KMS-11 (cell line): ENCODE results near the gene CCDC91.

Experiments
- H2AFZ ChIP-seq: fragments of 200-600 bp; sonication (generic); 2 replicates; pipeline ENCODE4 v1.6.1; 2016; ENCODE audit warnings: antibody characterized with exemption, mixed run types, low read depth
- H3K27ac ChIP-seq: fragments of 200-600 bp; sonication (generic); 2 replicates; pipeline ENCODE4 v1.6.1; 2016; ENCODE audit warnings: mild to moderate bottlenecking, mixed run types
- H3K27me3 ChIP-seq: fragments of 200-600 bp; sonication (generic); 2 replicates; pipeline ENCODE4 v1.6.1; 2017; ENCODE audit warnings: mild to moderate bottlenecking, low read depth, mixed run types, moderate library complexity; ENCODE audit not compliant: insufficient read depth
- H3K36me3 ChIP-seq: fragments of 200-600 bp; sonication (generic); 2 replicates; pipeline ENCODE4 v1.6.1; 2017; ENCODE audit warnings: mild to moderate bottlenecking, mixed run types; ENCODE audit not compliant: insufficient read depth
- H3K4me1 ChIP-seq: fragments of 200-600 bp; sonication (generic); 2 replicates; pipeline ENCODE4 v1.6.1; 2016; ENCODE audit warnings: mild to moderate bottlenecking, low read depth, mixed run types; ENCODE audit not compliant: poor library complexity, severe bottlenecking
- H3K4me2 ChIP-seq: fragments of 200-600 bp; sonication (generic); 2 replicates; pipeline ENCODE4 v1.7.0; 2016; ENCODE audit warnings: mild to moderate bottlenecking, mixed run types
- H3K4me3 ChIP-seq: fragments of 200-600 bp; sonication (generic); IDR thresholded peaks from 2 replicates; pipeline ENCODE4 v1.6.1; 2017; ENCODE audit warnings: low read depth, low read length, mixed read lengths; ENCODE audit not compliant: insufficient read depth
- H3K79me2 ChIP-seq: fragments of 200-600 bp; sonication (generic); 2 replicates; pipeline ENCODE4 v1.6.1; 2016; ENCODE audit warnings: low read depth, mixed run types; ENCODE audit not compliant: insufficient read depth
- H3K9ac ChIP-seq: fragments of 200-600 bp; sonication (generic); 2 replicates; pipeline ENCODE4 v1.6.1; 2016; ENCODE audit warnings: mild to moderate bottlenecking, mixed run types
- H4K20me1 ChIP-seq: fragments of 200-600 bp; sonication (generic); 2 replicates; pipeline ENCODE4 v1.6.1; 2016; ENCODE audit warnings: mild to moderate bottlenecking, mixed run types; ENCODE audit not compliant: insufficient read depth
- TF ChIP-seq, protein P1 (sequence below): fragments of 200-600 bp; sonication (generic); conservative IDR thresholded peaks from 2 replicates; pipeline ENCODE4 v1.6.1; 2017; ENCODE audit warnings: low read depth, mild to moderate bottlenecking, antibody characterized with exemption, low read length, moderate library complexity, mixed read lengths

CCDC91 gene

DNA sequence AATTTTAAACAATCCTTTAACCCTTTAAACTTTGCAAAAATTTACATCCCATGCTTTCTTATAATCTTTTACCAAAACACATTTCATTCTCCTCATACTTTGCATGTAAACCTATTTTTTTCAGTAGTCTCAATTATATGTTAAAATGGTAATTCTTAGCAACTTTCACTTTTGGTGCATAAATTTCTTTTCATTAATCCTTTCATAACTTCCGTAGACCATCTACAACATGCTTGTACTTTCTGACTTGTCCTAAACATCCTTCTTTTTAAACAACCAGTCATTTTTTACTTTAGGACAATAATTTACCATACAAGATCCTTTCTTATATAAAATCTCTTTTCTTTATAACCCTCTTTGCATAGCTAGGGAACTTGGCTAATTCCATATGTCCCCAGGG, 19.5 kb downstream of the CCDC91 start:
- Histone ChIP-seq H3K27me3 (no peaks in the 10 kb centered on the region), H3K36me3 (no peaks in the 10 kb centered on the region), H3K79me2 (no peaks in the 10 kb centered on the region), H3K4me3 (no peak overlapping the region), H2AFZ (no peak overlapping the region), H3K4me1 (no peaks in the 10 kb centered on the region), H4K20me1 (no peaks in the 10 kb centered on the region), H3K4me2 (no peak overlapping the region), H3K9ac (no peak overlapping the region), H3K27ac (no peak overlapping the region)
- TF ChIP-seq, protein P1, sequence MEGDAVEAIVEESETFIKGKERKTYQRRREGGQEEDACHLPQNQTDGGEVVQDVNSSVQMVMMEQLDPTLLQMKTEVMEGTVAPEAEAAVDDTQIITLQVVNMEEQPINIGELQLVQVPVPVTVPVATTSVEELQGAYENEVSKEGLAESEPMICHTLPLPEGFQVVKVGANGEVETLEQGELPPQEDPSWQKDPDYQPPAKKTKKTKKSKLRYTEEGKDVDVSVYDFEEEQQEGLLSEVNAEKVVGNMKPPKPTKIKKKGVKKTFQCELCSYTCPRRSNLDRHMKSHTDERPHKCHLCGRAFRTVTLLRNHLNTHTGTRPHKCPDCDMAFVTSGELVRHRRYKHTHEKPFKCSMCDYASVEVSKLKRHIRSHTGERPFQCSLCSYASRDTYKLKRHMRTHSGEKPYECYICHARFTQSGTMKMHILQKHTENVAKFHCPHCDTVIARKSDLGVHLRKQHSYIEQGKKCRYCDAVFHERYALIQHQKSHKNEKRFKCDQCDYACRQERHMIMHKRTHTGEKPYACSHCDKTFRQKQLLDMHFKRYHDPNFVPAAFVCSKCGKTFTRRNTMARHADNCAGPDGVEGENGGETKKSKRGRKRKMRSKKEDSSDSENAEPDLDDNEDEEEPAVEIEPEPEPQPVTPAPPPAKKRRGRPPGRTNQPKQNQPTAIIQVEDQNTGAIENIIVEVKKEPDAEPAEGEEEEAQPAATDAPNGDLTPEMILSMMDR, result no peak

GRCh38 chr12:28212182-28212581, 21.9 kb downstream of the CCDC91 start:
- no peak overlapping the region for H2AFZ ChIP-seq
- no peaks in the 10 kb centered on the region for H4K20me1 ChIP-seq
- no peaks in the 10 kb centered on the region for H3K4me1 ChIP-seq
- no peak overlapping the region for H3K4me2 ChIP-seq
- H3K27ac ChIP-seq, result no peak overlapping the region
- no peaks in the 10 kb centered on the region for H3K36me3 ChIP-seq
- H3K79me2 ChIP-seq, result no peaks in the 10 kb centered on the region
- no peak overlapping the region for H3K9ac ChIP-seq
- TF ChIP-seq, protein P1, result no peak
- H3K4me3 ChIP-seq, result no peak overlapping the region
- H3K27me3 ChIP-seq, result no peaks in the 10 kb centered on the region

DNA sequence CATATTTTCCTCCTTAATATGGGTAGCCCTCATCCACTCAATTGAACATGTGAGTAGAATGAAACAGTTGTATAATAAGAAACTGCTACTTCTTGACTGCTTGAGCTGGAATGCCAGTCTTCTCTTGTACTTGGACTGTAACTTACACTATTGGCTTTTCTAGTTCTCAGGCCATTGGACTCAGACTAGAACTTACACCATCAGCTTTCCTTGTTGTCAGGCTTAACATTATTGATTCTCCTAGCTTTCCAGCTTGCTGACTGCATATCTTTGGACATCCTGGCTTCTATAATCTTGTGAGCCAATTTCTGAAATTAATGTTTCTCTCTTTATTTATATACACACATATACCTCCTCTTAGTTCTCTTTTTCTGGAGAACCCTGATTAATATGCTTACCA, 24.8 kb downstream of the CCDC91 start:
- H3K27ac ChIP-seq, result no peak overlapping the region
- no peaks in the 10 kb centered on the region for H3K36me3 ChIP-seq
- H3K9ac ChIP-seq, result no peak overlapping the region
- no peak overlapping the region for H3K4me2 ChIP-seq
- no peaks in the 10 kb centered on the region for H4K20me1 ChIP-seq
- TF ChIP-seq, protein P1, result no peak
- H3K79me2 ChIP-seq, result no peaks in the 10 kb centered on the region
- H2AFZ ChIP-seq, result no peak overlapping the region
- no peaks in the 10 kb centered on the region for H3K4me1 ChIP-seq
- H3K27me3 ChIP-seq, result no peaks in the 10 kb centered on the region
- H3K4me3 ChIP-seq, result no peak overlapping the region

GRCh38 chr12:28216016-28216415, 25.8 kb downstream of the CCDC91 start:
- H3K79me2 ChIP-seq, result no peaks in the 10 kb centered on the region
- TF ChIP-seq, protein P1, result no peak

More at GRCh38 chr12:28216016-28216415, 25.8 kb downstream of the CCDC91 start:
- Histone ChIP-seq H3K36me3 (no peaks in the 10 kb centered on the region), H3K4me2 (no peak overlapping the region), H3K4me1 (no peaks in the 10 kb centered on the region), H4K20me1 (no peaks in the 10 kb centered on the region), H3K27me3 (no peaks in the 10 kb centered on the region), H3K4me3 (no peak overlapping the region), H3K27ac (no peak overlapping the region), H2AFZ (no peak overlapping the region), H3K9ac (no peak overlapping the region)
